ENCODE data around the gene PTGER3.

PTGER3 gene

DNA sequence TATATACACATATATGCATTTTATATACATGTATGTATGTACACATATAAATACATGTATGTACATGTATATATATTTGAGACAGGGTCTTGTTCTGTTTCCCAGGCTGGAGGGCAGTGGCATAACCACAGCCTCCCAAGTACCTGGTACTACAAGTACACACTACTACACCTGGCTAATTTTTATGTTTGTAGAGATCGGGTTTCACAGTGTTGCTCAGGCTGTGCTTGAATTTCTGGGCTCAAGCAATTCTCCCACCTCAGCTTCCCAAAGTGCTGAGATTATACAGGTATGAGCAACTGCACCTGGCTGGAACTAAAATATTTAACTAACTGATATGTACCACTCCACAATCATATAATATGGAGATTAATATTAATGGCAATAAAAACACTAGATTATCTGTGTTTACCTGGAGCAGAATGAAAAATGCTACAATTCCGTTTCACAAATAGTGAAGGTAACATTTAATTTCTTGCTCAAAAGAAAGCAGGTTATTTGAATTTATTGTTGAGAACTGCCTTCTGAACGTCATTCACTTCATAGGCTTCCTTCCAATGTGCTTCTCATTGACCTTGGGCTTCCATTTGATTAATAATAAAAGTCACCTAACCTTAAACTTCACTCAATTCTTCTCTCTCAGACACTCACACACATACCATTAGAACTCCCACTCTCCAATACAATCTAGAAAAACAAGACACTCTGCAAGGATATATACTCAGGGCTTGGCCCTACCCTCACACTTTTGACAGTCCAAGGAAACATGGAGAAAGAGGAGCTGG lies 57.0 kb downstream of the PTGER3 start:
- TF ChIP-seq, protein P1, sequence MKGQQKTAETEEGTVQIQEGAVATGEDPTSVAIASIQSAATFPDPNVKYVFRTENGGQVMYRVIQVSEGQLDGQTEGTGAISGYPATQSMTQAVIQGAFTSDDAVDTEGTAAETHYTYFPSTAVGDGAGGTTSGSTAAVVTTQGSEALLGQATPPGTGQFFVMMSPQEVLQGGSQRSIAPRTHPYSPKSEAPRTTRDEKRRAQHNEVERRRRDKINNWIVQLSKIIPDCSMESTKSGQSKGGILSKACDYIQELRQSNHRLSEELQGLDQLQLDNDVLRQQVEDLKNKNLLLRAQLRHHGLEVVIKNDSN (IDR thresholded peaks at IDR 0.05): no peak
- TF ChIP-seq EGR1 (IDR thresholded peaks at IDR 0.05): no peak
- no peak for TF ChIP-seq TAF1 (IDR thresholded peaks at IDR 0.05; ENCODE audit: low read depth)
- TF ChIP-seq EP300 (IDR thresholded peaks at IDR 0.05; ENCODE audit: borderline replicate concordance): no peak
- no peak for TF ChIP-seq RAD21 (IDR thresholded peaks at IDR 0.05; ENCODE audit: low read depth)
- TF ChIP-seq, protein P2, sequence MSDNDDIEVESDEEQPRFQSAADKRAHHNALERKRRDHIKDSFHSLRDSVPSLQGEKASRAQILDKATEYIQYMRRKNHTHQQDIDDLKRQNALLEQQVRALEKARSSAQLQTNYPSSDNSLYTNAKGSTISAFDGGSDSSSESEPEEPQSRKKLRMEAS (IDR thresholded peaks at IDR 0.05): no peak
- TF ChIP-seq ZBTB7A (IDR thresholded peaks at IDR 0.05; ENCODE audit: low read depth): no peak
- no peak for TF ChIP-seq CREB1 (IDR thresholded peaks at IDR 0.05; ENCODE audit: low read depth)
- TF ChIP-seq, protein P3, sequence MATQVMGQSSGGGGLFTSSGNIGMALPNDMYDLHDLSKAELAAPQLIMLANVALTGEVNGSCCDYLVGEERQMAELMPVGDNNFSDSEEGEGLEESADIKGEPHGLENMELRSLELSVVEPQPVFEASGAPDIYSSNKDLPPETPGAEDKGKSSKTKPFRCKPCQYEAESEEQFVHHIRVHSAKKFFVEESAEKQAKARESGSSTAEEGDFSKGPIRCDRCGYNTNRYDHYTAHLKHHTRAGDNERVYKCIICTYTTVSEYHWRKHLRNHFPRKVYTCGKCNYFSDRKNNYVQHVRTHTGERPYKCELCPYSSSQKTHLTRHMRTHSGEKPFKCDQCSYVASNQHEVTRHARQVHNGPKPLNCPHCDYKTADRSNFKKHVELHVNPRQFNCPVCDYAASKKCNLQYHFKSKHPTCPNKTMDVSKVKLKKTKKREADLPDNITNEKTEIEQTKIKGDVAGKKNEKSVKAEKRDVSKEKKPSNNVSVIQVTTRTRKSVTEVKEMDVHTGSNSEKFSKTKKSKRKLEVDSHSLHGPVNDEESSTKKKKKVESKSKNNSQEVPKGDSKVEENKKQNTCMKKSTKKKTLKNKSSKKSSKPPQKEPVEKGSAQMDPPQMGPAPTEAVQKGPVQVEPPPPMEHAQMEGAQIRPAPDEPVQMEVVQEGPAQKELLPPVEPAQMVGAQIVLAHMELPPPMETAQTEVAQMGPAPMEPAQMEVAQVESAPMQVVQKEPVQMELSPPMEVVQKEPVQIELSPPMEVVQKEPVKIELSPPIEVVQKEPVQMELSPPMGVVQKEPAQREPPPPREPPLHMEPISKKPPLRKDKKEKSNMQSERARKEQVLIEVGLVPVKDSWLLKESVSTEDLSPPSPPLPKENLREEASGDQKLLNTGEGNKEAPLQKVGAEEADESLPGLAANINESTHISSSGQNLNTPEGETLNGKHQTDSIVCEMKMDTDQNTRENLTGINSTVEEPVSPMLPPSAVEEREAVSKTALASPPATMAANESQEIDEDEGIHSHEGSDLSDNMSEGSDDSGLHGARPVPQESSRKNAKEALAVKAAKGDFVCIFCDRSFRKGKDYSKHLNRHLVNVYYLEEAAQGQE (IDR thresholded peaks at IDR 0.05; ENCODE audit: low read depth): no peak
- no peak for TF ChIP-seq FOXM1 (IDR thresholded peaks at IDR 0.05; ENCODE audit: borderline replicate concordance, low read depth)
- TF ChIP-seq CEBPB (IDR thresholded peaks at IDR 0.05): no peak
- TF ChIP-seq NFIC (IDR thresholded peaks at IDR 0.05): no peak
- TF ChIP-seq YY1 (IDR thresholded peaks at IDR 0.05; ENCODE audit: low read depth): no peak

DNA sequence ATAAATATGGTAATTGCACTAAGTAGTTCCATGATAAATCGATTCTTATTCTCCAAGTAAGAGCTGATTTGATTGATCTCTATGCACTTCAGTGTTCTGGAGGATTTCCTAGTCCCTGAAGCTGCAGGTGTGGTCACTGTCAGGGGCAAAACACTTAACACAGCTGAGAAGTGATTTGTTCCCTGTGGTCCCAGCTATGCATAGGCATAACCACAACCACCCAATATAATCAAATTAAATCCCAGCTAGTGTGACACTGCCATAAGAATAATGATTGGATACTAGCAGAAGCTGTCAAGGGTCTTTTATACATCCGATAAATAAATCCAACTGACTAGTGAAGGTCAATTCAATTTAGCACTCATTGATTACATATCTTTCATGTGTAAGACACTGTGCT lies 60.1 kb downstream of the PTGER3 start:
- TF ChIP-seq RAD21 (IDR thresholded peaks at IDR 0.05; ENCODE audit: low read depth): no peak
- no peak for TF ChIP-seq YY1 (IDR thresholded peaks at IDR 0.05; ENCODE audit: low read depth)
- TF ChIP-seq TAF1 (IDR thresholded peaks at IDR 0.05; ENCODE audit: low read depth): no peak
- no peak for TF ChIP-seq TCF12 (IDR thresholded peaks at IDR 0.05; ENCODE audit: low read depth)
- no peak for TF ChIP-seq NFIC (IDR thresholded peaks at IDR 0.05)
- TF ChIP-seq, protein P2 (IDR thresholded peaks at IDR 0.05): no peak
- TF ChIP-seq, protein P3 (IDR thresholded peaks at IDR 0.05; ENCODE audit: low read depth): no peak
- no peak for TF ChIP-seq ZBTB7A (IDR thresholded peaks at IDR 0.05; ENCODE audit: low read depth)
- TF ChIP-seq FOXM1 (IDR thresholded peaks at IDR 0.05; ENCODE audit: borderline replicate concordance, low read depth): no peak
- no peak for TF ChIP-seq TEAD4 (IDR thresholded peaks at IDR 0.05)
- TF ChIP-seq CEBPB (IDR thresholded peaks at IDR 0.05): no peak
- TF ChIP-seq, protein P1 (IDR thresholded peaks at IDR 0.05): no peak
- no peak for TF ChIP-seq CREB1 (IDR thresholded peaks at IDR 0.05; ENCODE audit: low read depth)
- no peak for TF ChIP-seq EP300 (IDR thresholded peaks at IDR 0.05; ENCODE audit: borderline replicate concordance)

DNA sequence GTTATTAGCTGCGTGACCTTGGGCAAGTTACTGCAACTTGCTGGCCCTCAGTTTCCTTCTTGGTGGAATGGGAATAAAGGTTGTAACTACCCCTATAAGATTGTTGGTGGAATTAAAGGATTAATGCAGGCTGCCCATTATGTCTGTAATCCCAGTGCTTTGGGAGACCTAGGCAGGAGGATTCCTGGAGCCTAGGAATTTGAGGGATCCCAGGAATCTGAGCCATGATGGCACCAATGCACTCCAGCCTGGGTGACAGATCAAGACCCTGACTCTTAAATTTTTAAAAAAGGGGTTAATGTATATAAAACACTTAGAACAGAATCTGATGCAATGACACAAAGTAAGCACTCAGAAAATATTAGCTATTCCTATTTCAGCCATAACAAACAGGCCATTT lies 67.3 kb downstream of the PTGER3 start:
- TF ChIP-seq, protein P3 (IDR thresholded peaks at IDR 0.05; ENCODE audit: low read depth): no peak
- no peak for TF ChIP-seq ZBTB7A (IDR thresholded peaks at IDR 0.05; ENCODE audit: low read depth)

DNA sequence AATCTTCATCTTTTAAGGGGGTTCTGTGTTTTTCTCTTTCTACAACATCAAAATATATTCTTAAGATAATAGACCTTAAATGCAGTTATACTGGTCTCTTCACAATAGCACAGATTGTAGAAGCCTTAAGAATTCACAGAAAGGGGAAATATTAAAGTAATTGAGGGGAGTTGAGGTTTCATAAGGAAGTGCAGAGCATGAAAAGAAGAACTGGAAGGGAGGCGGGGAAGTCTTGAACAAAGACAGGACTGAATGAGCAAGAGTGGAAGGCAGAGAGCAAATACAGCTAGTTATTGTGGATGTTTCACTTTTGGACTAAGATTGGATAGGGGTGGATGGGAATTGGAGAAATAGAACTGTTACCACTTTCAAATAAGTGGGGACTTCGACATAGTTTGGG lies 67.7 kb downstream of the PTGER3 start:
- no peak for TF ChIP-seq TAF1 (IDR thresholded peaks at IDR 0.05; ENCODE audit: low read depth)
- no peak for TF ChIP-seq CREB1 (IDR thresholded peaks at IDR 0.05; ENCODE audit: low read depth)
- TF ChIP-seq YY1 (IDR thresholded peaks at IDR 0.05; ENCODE audit: low read depth): no peak
- no peak for TF ChIP-seq EP300 (IDR thresholded peaks at IDR 0.05; ENCODE audit: borderline replicate concordance)
- TF ChIP-seq, protein P2 (IDR thresholded peaks at IDR 0.05): no peak
- TF ChIP-seq RAD21 (IDR thresholded peaks at IDR 0.05; ENCODE audit: low read depth): no peak
- no peak for TF ChIP-seq EGR1 (IDR thresholded peaks at IDR 0.05)
- no peak for TF ChIP-seq TCF12 (IDR thresholded peaks at IDR 0.05; ENCODE audit: low read depth)
- TF ChIP-seq, protein P3 (IDR thresholded peaks at IDR 0.05; ENCODE audit: low read depth): no peak
- no peak for TF ChIP-seq ZBTB7A (IDR thresholded peaks at IDR 0.05; ENCODE audit: low read depth)

Measured in Ishikawa (cell line).